K562 (cell line): ENCODE data around the gene EMX1. TPM values are rescaled to one million over a fixed set of nuclear protein-coding genes. Genes with fewer than 3 reads are reported as not detected.
A peak's percentile ranks its signal among the peaks of the same experiment; 100 is the strongest.

ENCODE experiments used
- ATAC-seq: fragments of 200-7000 bp; cut with Tn5 transposase; 3 replicates; pipeline ENCODE4 v1.9.1; 2020; ENCODE audit warnings: moderate library complexity
- BruUV-seq: library from RNA; stranded (reverse); fragments of 400-500 nt; replicated peaks from 2 replicates; lab custom pipeline; 2021; lab: Mats Ljungman, UMichigan
- CTCF ChIA-PET: fragments of 300-600 bp; formaldehyde crosslinking; extraction: SDS; loops from one replicate; lab custom pipeline; 2021; ENCODE audit warnings: low intra/inter-chr PET ratio; lab: Yijun Ruan, JAX
- POLR2A ChIA-PET: fragments of 300-600, 350-650 bp; sonication (Branson Sonifier 250); formaldehyde crosslinking; extraction: SDS; loops from one replicate; lab custom pipeline; 2021; ENCODE audit warnings: antibody characterized with exemption, inconsistent platforms; lab: Yijun Ruan, JAX
- DNase-seq, 4 experiments: peaks; one replicate each; pipeline versions ENCODE4 v3.0.0 to v3.0.0-alpha.2; 2011 to 2018; ENCODE audit warnings: low spot score in 3 of 4, mixed read lengths in 3 of 4; ENCODE audit errors: extremely low read depth in 1 of 4
- FAIRE-seq: peaks from 2 replicates; lab custom pipeline; 2011; peaks lifted over from hg19 to GRCh38; lab: Jason Lieb, UNC
- H2AFZ ChIP-seq: 2 replicates; pipeline ENCODE4 v1.6.0; 2011; ENCODE audit warnings: low read depth, low read length, control low read depth, inconsistent platforms
- H3K27ac ChIP-seq: fragments of 200-600 bp; 3 replicates; pipeline ENCODE4 v1.8.0; 2011; ENCODE audit warnings: low read depth, mild to moderate bottlenecking, control low read depth, inconsistent platforms, low read length, moderate library complexity, mixed read lengths; ENCODE audit errors: extremely low read depth
- H3K27me3 ChIP-seq, 2 experiments: fragments of 300-600 bp in 1 of 2; 2 replicates in 1 of 2; 3 replicates in 1 of 2; pipeline versions ENCODE4 v1.6.0 to v1.8.0; 2011; ENCODE audit warnings: inconsistent platforms in 2 of 2, low read length in 2 of 2, mild to moderate bottlenecking in 1 of 2, mixed read lengths in 1 of 2, moderate library complexity in 1 of 2; ENCODE audit not compliant: control insufficient read depth in 2 of 2, insufficient read depth in 2 of 2
- H3K36me3 ChIP-seq: fragments of 300-600 bp; 3 replicates; pipeline ENCODE4 v1.8.0; 2011; ENCODE audit warnings: mild to moderate bottlenecking, low read length, inconsistent platforms; ENCODE audit not compliant: control insufficient read depth, insufficient read depth
- H3K4me1 ChIP-seq, 2 experiments: fragments of 200-600 bp in 1 of 2; replicated peaks in 1 of 2; 2 replicates in 1 of 2; 3 replicates in 1 of 2; pipeline versions ENCODE4 v1.5.1 to v1.8.0; 2011; ENCODE audit warnings: inconsistent platforms in 2 of 2, low read length in 2 of 2, mild to moderate bottlenecking in 1 of 2, mixed read lengths in 1 of 2, moderate library complexity in 1 of 2; ENCODE audit not compliant: control insufficient read depth in 2 of 2, insufficient read depth in 2 of 2
- H3K4me2 ChIP-seq: 2 replicates; pipeline ENCODE4 v1.6.1; 2011; ENCODE audit warnings: low read length, control low read depth, inconsistent platforms, mixed read lengths; ENCODE audit not compliant: insufficient read depth
- H3K4me3 ChIP-seq: fragments of 200-600 bp; sonication (generic), shearing (Covaris generic); 2 replicates; pipeline ENCODE4 v1.5.1; 2016; ENCODE audit warnings: control low read depth, inconsistent platforms
- H3K79me2 ChIP-seq: fragments of 200-600 bp; 3 replicates; pipeline ENCODE4 v1.8.0; 2011; ENCODE audit warnings: low read length, inconsistent platforms; ENCODE audit not compliant: control insufficient read depth, insufficient read depth
- H3K9ac ChIP-seq, 2 experiments: 2 replicates each; pipeline versions ENCODE4 v1.6.0 to v1.6.1; 2011; ENCODE audit warnings: low read depth in 2 of 2, low read length in 2 of 2, control low read depth in 1 of 2, inconsistent platforms in 1 of 2, mild to moderate bottlenecking in 1 of 2, mixed read lengths in 1 of 2; ENCODE audit not compliant: insufficient read depth in 1 of 2
- H3K9me1 ChIP-seq: one replicate; pipeline ENCODE4 v1.6.0; 2011; ENCODE audit warnings: inconsistent platforms, mild to moderate bottlenecking, low read length, moderate library complexity; ENCODE audit not compliant: control insufficient read depth, insufficient read depth
- H3K9me3 ChIP-seq: replicated peaks from 2 replicates; pipeline ENCODE4 v1.5.1; 2011; ENCODE audit warnings: low read depth, low read length, inconsistent platforms; ENCODE audit not compliant: control insufficient read depth, insufficient read depth
- H4K20me1 ChIP-seq: replicated peaks from 2 replicates; pipeline ENCODE4 v1.6.1; 2011; ENCODE audit warnings: low read length, inconsistent platforms, mixed read lengths; ENCODE audit not compliant: control insufficient read depth, insufficient read depth
- CREM ChIP-seq: IDR thresholded peaks from 2 replicates; pipeline ENCODE4 v1.6.1; 2014; ENCODE audit warnings: antibody characterized with exemption, low read depth
- SMAD4 ChIP-seq: fragments of 250-450 bp; sonication (Bioruptor Pico); conservative IDR thresholded peaks from 2 replicates; pipeline ENCODE4 v1.8.0; 2021; ENCODE audit warnings: inconsistent platforms, mild to moderate bottlenecking, moderate library complexity
- YY1 ChIP-seq, 3 experiments: IDR thresholded peaks; 2 replicates each; pipeline ENCODE4 v1.6.1; 2011; ENCODE audit warnings: low read length in 2 of 3, mild to moderate bottlenecking in 2 of 3, moderate library complexity in 2 of 3, borderline replicate concordance in 1 of 3, control low read depth in 1 of 3, low read depth in 1 of 3; ENCODE audit not compliant: insufficient read depth in 3 of 3, insufficient replicate concordance in 2 of 3, control insufficient read depth in 1 of 3, insufficient read length in 1 of 3; ENCODE audit errors: extremely low read depth in 1 of 3
- ZFX ChIP-seq: sonication (generic); formaldehyde crosslinking; IDR thresholded peaks from 2 replicates; pipeline ENCODE4 v1.8.0; 2022; ENCODE audit warnings: mild to moderate bottlenecking, missing genetic modification reagents, moderate library complexity
- WGBS: fragments of 100-300 bp; shearing (Covaris generic); methylation state at CpG from one replicate; pipeline ENCODE4 v1.1.6; 2016; ENCODE audit warnings: low coverage, mixed read lengths; ENCODE audit not compliant: insufficient coverage; ENCODE audit errors: missing lambda C conversion rate; 5-methylcytosine and 5-hydroxymethylcytosine counted together
- in situ Hi-C: fragments of 300-500 bp; cut with MboI; formaldehyde crosslinking; loops from 4 replicates; pipeline ENCODE4 v1.15.0; 2018; ENCODE audit warnings: inconsistent platforms, mixed read lengths
- intact Hi-C: fragments of 100-400 bp; cut with micrococcal nuclease; formaldehyde crosslinking; loops from 2 replicates; pipeline ENCODE4 v1.14.2; 2022
- polyA plus RNA-seq, 8 experiments: library from polyadenylated mRNA; depleted of rRNA in 4 of 8; stranded (reverse) in 5 of 8; unstranded in 3 of 8; fragments of >200 nt; fragmentation: Nextera tagmentation in 2 of 8; fragmentation: Illumina TruSeq in 1 of 8; extraction: Ambion mirVana in 2 of 8; extraction: Trizol in 1 of 8; gene quantifications; 2 replicates each; pipeline versions ENCODE4 v1.2.1 to v1.2.3, GENCODE V29; 2011 to 2014; ENCODE audit warnings: inconsistent platforms in 1 of 8, missing spikeins in 1 of 8
- total RNA-seq, 7 experiments: library from RNA; depleted of rRNA in 6 of 7; stranded (reverse); fragments of >200 nt in 6 of 7; fragmentation: Illumina TruSeq in 2 of 7; extraction: Trizol in 2 of 7; gene quantifications; 2 replicates each; pipeline versions ENCODE4 v1.2.1 to v1.2.3, GENCODE V29; 2011 to 2021; ENCODE audit warnings: low replicate concordance in 1 of 7
- TF ChIP-seq, protein P1 (sequence below), 2 experiments: fragments of 450-650 bp; formaldehyde crosslinking in 1 of 2; IDR thresholded peaks; 2 replicates each; pipeline versions ENCODE4 v1.4.0 to v1.6.1; 2014 to 2020; ENCODE audit warnings: mild to moderate bottlenecking in 2 of 2, borderline replicate concordance in 1 of 2, low read depth in 1 of 2

Gene EMX1
- total and polyA plus RNA-seq, 9 of the 15 experiments (the other 6 are each of a cell fraction or from before 2014, with no cell fraction given) = 0.10 to 0.32 (median 0.21) TPM; not detected in 6

DNA sequence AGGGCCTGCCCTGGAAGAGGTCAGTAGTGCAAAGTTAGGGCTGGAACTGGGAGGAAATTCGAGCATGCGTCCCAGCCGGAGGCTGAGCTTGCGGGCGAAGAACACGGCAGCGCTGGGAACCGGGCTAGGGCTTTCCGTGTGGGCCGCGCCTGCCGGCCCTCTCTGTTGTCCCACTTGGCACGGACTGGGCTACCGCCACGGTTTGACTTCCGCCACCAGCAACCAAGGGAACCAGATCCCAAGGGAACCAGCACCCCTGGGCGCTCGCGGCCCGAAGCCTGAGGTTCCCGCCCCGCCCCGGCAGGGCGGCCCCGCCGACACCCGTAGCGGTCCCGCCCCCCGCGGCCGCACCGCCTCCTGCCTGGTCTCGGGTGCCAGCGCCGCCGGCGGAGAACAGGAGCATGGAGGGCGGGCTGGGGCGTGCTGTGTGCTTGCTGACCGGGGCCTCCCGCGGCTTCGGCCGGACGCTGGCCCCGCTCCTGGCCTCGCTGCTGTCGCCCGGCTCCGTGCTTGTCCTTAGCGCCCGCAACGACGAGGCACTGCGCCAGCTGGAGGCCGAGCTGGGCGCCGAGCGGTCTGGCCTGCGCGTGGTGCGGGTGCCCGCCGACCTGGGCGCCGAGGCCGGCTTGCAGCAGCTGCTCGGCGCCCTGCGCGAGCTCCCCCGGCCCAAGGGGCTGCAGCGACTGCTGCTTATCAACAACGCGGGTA lies 30.1 kb upstream of the EMX1 start, which contains the start of gene SPR:
SPR (plus strand) TSS at position 377 of the 708 bp plus-strand sequence; CDS start at position 402, 25 bp downstream.
- Histone ChIP-seq H3K27ac (peak within 1 kb of the TSS; percentile 62; the same call in 2 of the 3 replicates), H3K79me2 (peaks cover 5% of the 10 kb centered on the region; the same call in 2 of the 3 replicates), H3K4me2 (peak within 1 kb of the TSS; percentile 87), H3K4me3 (peak within 1 kb of the TSS; percentile 85), H2AFZ (peak within 1 kb of the TSS; percentile 98), H3K9ac (peak within 1 kb of the TSS; percentile 74 to 92), H3K9me1 (no peaks in the 10 kb centered on the region), H4K20me1 (peaks cover 12% of the 10 kb centered on the region; the same call in 1 of the 2 replicates), H3K4me1 (peaks cover 9 to 15% of the 10 kb centered on the region in 2 experiments; a peak in 4 of 5 replicates), H3K36me3 (peaks cover 23% of the 10 kb centered on the region; the same call in 2 of the 3 replicates), H3K27me3 (0 out of 5 replicates have a peak, but pooled peaks cover 3 to 5% of the 10 kb centered on the region in 2 experiments), H3K9me3 (no peaks in the 10 kb centered on the region)
- FAIRE-seq (no peak), ATAC-seq (peak; percentile 99), DNase-seq (peak; percentile 85 to 89 (median 86))
- ChIA-PET POLR2A (interaction anchor here (0.6 to 1.7 kb wide), 8 partner anchors 11 to 290 kb away, joined by 3 to 6 read pairs (median 3); no protein-coding TSS in a partner anchor), CTCF (interaction anchor here (0.6 to 2.6 kb wide), 2 partner anchors 116 to 373 kb away, joined by 3 to 10 read pairs; no protein-coding TSS in a partner anchor)
- intact Hi-C loops (loop anchor here (1.0 kb wide), 1 partner anchor 116 kb away; no protein-coding TSS in a partner anchor), in situ Hi-C loops (no loop called here)
- TSS peak; percentile 49 for BruUV-seq
- WGBS = 3% methylated on average over 30 of the region's 76 CpGs
- TF ChIP-seq CREM (peak; percentile 40; the same call in 1 of the 2 replicates), ZFX (CRISPR knock-in tag) (peak; percentile 30; the same call in 1 of the 2 replicates), YY1 (IDR thresholded peaks at IDR 0.05; ENCODE audit: borderline replicate concordance in 1 of 3, control insufficient read depth in 1 of 3, extremely low read depth in 1 of 3, insufficient read depth in 3 of 3, insufficient read length in 1 of 3, insufficient replicate concordance in 2 of 3, low read depth in 1 of 3, low read length in 2 of 3) (peak in 2 of 3 experiments; percentile 49 to 58), SMAD4 (CRISPR knock-in tag) (peak; percentile 65)
- TF ChIP-seq, protein P1, sequence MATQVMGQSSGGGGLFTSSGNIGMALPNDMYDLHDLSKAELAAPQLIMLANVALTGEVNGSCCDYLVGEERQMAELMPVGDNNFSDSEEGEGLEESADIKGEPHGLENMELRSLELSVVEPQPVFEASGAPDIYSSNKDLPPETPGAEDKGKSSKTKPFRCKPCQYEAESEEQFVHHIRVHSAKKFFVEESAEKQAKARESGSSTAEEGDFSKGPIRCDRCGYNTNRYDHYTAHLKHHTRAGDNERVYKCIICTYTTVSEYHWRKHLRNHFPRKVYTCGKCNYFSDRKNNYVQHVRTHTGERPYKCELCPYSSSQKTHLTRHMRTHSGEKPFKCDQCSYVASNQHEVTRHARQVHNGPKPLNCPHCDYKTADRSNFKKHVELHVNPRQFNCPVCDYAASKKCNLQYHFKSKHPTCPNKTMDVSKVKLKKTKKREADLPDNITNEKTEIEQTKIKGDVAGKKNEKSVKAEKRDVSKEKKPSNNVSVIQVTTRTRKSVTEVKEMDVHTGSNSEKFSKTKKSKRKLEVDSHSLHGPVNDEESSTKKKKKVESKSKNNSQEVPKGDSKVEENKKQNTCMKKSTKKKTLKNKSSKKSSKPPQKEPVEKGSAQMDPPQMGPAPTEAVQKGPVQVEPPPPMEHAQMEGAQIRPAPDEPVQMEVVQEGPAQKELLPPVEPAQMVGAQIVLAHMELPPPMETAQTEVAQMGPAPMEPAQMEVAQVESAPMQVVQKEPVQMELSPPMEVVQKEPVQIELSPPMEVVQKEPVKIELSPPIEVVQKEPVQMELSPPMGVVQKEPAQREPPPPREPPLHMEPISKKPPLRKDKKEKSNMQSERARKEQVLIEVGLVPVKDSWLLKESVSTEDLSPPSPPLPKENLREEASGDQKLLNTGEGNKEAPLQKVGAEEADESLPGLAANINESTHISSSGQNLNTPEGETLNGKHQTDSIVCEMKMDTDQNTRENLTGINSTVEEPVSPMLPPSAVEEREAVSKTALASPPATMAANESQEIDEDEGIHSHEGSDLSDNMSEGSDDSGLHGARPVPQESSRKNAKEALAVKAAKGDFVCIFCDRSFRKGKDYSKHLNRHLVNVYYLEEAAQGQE (IDR thresholded peaks at IDR 0.05; ENCODE audit: borderline replicate concordance) = peak; percentile 26; the same call in 1 of the 2 replicates
- TF ChIP-seq, protein P1 (CRISPR knock-in tag; IDR thresholded peaks at IDR 0.05; ENCODE audit: low read depth) = peak; percentile 73
